NCI-H1092 (cell line): ENCODE data around the gene MR1.
"Not testable (repeated sequence)": the region's sequence is repeated elsewhere in the genome, so short reads cannot be mapped to it uniquely, and the experiment has no call there.

ENCODE experiments used
- DNase-seq: peaks from one replicate; lab custom pipeline; 2025; lab: John Stamatoyannopoulos, UW

MR1 gene

GRCh38 chr1:181028615-181029014, 5.2 kb upstream of the MR1 start:
- DNase-seq, result no peak

- no peak for DNase-seq
Measured at GRCh38 chr1:181032535-181032934, 1.2 kb upstream of the MR1 start.

DNA sequence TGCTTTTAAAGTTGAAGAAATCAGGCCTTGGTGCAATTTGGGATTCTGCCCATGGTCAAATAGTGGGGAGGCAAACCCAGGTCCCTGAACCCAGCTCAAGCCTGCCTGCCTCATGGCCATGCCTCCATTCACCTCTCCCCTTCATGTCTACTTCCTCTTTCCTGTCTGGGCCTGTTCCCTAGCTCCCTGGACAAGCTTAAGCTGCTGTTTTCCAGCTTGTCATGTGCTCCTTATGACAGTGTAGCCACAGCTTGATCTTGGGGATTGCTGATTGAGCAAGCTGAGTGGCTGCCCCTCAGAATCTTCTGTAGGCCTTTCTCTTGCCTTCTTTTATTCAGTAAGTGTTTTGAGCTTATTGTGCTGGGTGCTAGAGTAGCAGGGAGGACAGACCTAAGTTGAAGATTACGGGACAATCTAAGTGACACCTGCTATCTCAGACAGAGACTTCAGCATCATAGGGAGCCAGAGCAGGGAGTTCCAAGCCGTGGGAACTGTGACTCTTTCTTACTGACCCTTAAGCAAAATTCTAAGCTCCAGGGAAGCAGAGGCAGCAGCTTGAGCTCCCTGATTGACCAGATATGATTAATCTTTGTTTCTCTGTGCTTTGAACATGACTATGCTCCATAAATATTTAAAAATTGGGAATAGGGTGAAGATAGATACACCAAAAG, 520 bp upstream of the MR1 start:
- DNase-seq, result no peak

DNA sequence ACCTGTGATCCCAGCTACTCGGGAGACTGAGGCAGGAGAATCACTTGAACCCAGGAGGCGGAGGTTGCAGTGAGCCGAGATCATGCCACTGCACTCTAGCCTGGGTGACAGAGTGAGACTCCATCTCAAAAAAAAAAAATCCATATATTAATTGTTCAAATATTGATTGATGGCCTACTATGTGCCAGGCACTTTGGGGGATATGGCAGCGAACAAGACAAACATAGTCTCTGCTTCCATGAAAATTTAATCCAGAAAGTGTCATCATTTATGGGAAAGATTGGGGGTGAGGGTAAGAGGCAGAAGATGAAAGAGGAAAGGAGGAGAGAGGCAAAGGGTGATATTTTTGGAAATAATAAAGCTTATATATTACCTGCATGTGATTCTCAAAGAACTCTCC, 1.4 kb downstream of the MR1 start:
- DNase-seq, result not testable (repeated sequence)

DNA sequence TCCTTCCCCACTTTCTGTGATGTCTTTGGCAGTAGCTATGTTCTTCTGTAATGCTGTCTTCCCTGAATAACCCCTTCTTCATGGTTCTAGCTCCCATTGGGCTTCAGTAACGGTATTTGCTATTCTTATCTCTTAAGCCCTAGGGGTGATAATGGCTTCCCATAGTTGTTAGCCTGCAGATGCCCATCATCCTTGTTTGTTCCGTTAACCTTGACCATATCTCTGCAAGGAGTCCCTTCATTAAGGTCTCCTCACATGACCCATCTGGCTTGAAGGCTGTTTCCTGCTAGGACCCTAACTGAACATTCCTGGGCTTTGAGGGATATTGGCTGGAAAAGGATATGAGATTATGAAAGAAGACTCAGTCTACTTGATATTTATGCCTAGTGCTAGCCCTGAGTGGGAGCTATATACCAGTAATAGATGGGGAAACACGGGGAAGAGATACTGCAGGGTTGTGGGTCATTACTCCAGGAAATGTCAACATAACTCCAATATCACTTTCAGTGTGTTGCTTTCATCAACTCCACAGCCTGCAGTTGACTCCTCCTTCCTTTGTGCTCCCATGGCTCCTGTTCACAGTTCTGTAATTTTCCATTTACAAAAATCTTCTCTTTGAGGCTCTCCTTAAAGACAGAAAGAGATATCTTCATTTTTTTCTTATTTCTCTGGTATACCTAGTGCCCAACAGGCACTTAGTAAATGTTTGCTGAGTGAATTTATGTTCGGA, 2.5 kb downstream of the MR1 start:
- DNase-seq, result no peak

DNA sequence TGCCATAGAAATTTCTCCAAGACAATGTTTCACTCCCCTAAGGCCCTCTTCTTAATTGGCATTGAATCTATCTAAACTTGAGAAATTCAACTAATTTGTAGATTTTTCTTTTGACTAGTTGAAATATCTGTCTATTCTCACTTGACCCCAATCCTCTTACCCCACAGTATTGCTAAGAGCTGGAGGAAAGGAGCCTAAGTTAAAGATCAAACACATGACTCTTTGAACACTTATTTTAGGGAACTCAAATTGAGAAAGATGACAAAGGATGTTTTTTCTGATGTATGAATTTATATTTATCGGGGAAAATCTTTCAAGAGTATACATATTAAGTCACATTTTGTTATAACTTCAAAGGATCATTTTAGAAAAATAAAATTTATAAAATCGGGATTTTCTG, 3.6 kb downstream of the MR1 start:
- DNase-seq, result no peak

DNA sequence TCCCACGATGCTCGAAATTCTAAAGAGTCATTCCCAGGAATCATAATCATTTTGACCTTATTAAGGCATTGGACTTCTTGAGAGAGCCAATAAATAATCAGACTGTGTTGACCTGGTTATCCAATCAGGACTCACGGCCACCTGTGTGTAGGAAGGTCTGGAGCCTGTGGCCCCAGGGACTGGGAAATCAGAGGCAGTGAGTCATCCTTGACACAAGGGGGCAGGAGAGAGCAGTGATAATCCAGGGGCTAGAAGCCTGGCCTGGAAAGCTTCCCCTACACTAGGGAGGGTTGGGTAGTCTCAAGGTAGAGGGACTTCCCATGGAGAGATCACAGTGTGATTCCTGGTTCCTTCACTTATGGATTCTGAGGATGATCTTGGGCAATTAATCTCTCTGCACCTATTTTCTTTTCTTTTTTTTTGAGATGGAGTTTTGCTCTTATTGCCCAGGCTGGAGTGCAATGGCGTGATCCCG, 4.7 kb downstream of the MR1 start:
- peak; percentile 77 for DNase-seq

- DNase-seq, result no peak
Measured at GRCh38 chr1:181040284-181040865, 6.6 kb downstream of the MR1 start.

DNA sequence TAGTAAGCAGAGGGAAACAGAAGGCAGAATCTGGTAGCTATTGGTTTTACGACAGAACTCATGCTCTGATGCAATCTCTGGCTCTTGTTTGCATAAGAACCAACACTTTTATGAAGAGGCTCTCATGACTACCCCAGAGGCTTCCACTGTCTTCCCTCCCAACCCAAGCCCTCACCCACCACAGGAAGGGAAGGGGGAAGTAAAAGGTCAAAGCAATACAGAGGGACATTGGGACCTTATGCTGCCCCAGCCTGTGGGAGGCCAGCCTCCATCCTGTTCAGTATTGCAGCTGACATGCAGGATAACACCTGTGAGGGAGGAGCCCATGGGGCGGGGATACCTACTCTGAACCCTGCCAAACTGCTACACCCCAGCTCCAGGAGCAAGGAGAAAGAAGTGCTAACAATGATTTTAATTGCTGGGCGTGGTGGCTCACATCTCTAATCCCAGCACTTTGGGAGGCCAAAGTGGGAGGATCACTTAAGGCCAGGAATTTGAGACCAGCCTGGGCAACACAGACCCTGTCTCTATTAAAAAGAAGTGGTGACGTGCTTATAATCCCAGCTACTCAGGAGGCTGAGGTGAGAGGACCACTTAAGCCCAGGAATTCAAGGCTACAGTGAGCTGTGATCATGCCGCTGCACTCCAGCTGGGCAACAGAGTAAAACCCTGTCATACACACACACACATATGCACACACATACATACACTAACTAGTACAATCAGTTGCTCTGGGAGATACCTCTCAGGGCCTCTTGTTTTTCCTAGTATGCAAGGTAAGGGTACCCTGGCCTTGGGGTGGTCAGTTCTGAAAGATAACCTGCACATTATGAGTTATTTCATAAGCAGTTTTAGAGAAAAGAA, 9.5 kb downstream of the MR1 start:
- DNase-seq, result no peak

DNA sequence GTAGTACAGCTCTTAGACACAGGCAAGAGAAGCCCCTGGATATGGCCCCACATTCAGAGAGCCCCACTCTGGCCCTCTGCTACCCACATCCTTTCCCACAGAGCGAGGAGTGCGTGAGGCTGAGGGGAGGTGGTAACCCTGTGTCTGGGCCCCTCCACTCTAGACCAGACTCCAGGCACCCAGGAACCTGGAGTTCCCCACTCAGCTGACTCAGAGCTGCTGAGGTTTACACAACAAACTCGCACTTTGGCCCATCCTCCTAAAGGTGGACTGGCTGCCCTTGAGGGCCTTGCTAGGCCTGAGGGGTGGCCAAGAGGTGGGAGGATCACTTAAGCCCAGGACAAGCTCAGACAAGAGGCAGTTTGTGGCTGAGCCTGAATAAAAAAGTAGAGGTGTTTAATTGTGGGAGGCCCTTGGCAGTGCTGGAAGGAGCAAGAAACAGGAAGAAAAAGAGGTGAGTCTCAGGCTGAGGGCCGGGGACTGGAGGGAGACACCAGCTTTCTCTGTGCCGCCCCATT, 10.7 kb downstream of the MR1 start:
- no peak for DNase-seq

GRCh38 chr1:181045946-181046345, 12.2 kb downstream of the MR1 start:
- DNase-seq, result not testable (repeated sequence)

GRCh38 chr1:181049378-181049777, 15.6 kb downstream of the MR1 start:
- no peak for DNase-seq

DNA sequence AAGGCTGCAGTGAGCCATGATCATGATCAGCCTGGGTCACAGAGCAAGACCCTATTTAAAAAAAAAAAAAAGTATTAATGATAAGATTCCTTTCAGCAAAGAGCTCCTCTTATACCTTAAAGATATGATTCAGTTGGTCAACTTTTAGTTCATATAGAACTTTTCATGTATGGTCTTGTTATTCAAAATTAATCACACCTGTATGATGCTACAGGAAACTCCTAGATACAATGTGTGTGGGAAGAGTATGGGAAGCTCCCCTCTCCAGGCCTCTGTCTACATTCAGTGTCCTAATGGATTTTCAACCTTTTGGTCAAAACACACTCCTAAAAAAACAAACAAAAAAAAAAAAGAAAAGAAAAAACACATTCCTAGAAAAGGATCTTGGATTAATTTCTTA, 17.1 kb downstream of the MR1 start:
- no peak for DNase-seq

DNA sequence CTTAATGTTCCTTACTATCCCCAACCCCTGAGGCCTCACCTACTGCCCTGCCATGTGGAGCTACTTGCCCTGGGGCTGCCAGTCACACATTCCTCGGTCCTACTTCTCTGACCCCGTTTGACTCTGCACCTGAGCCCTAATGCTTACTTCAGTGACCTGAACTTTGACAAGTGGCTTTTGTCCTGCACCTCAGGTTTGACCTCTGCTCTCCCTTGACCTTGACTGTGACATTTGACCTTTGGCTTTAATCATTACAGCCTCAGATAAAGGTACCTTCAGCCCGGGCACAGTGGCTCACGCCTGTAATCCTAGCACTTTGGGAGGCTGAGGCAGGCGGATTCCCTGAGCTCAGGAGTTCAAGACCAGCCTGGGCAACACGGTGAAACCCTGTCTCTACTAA, 22.8 kb downstream of the MR1 start:
- no peak for DNase-seq

DNA sequence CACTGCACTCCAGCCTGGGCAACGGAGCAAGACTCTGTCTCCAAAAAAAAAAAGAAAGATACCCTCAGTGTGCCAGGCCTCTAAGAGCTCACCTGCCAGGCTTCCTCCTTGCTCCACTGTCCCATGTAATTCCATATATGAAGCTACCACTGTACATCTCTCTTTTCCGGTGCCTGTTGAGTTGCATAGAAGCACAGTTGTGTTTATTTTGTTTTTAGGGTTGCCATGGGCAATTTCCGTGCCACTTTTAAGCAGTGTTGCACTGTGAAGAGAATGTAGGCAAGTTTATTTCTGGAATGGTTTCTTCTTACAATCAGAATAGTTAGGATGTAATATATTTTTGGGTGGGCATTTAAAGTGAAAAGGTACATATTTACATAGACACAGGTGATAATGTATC, 23.3 kb downstream of the MR1 start:
- no peak for DNase-seq

GRCh38 chr1:181059435-181059834, 25.7 kb downstream of the MR1 start:
- no peak for DNase-seq

DNA sequence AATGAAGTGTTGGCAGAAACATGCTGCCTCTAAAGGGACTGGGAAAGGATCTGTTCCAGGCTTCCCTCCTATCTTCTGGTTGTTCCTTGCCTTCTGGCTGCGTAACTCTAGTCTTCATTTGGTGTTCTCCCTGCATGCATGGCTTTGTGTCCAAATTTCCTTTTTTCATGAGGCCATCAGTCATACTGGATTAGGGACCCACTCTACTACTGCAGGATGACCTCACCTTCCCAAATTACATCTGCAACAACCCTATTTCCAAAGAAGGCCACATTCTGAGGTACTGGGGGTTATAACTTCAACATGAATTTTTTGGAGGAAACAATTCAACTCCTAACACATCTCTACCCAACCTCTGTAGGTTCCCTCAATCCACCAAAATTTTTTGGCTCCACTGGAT, 26.3 kb downstream of the MR1 start:
- no peak for DNase-seq

DNA sequence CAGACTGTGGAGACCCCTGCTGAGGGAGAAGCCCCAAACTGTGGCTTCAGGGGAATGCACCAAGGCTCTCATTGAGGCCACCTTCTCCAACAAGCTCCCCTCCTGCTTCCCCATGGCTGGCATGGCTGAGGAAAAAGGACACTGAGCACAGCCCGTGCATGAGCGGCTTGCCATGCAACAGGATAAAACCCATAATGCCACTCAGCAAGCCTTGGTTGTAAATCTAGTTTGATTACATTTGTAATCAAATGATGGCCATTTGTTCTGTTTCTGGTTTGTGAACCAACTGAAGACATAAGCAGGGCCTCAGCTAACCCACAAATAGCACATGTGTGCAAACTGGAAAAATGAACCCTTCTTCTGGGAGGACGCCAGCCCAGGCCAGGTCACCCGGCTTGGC, 27.2 kb downstream of the MR1 start:
- not testable (repeated sequence) for DNase-seq

GRCh38 chr1:181061487-181061886, 27.7 kb downstream of the MR1 start:
- no peak for DNase-seq

- no peak for DNase-seq
Measured at GRCh38 chr1:181061891-181062835, 28.4 kb downstream of the MR1 start.

GRCh38 chr1:181062836-181063428, 29.1 kb downstream of the MR1 start:
- DNase-seq, result no peak
